ENCODE data around the gene AQP3.
A peak's percentile ranks its signal among the peaks of the same experiment; 100 is the strongest.
"Not testable (repeated sequence)": the region's sequence is repeated elsewhere in the genome, so short reads cannot be mapped to it uniquely, and the experiment has no call there.

The AQP3 gene

GRCh38 chr9:33446946-33447798, at the start of gene AQP3:
AQP3 (minus strand) TSS chr9:33447593; CDS start chr9:33447530, 63 bp downstream.
- DNase-seq = peak; percentile 77 to 83

GRCh38 chr9:33493819-33494218, 46.4 kb upstream of the AQP3 start:
- DNase-seq = not testable (repeated sequence)

GRCh38 chr9:33489066-33489465, 41.7 kb upstream of the AQP3 start:
- DNase-seq = no peak

GRCh38 chr9:33485312-33485711, 37.9 kb upstream of the AQP3 start:
- DNase-seq = not testable (repeated sequence)

GRCh38 chr9:33480976-33481375, 33.6 kb upstream of the AQP3 start:
- no peak for DNase-seq

- no peak for DNase-seq
Observed at GRCh38 chr9:33480106-33480505, 32.7 kb upstream of the AQP3 start.

- DNase-seq = no peak
Observed at GRCh38 chr9:33476503-33476902, 29.1 kb upstream of the AQP3 start.

GRCh38 chr9:33475357-33475756, 28.0 kb upstream of the AQP3 start:
- no peak for DNase-seq

- DNase-seq = peak; percentile 98 to 99
Observed at GRCh38 chr9:33473643-33474352, 26.4 kb upstream of the AQP3 start, which contains the start of gene NOL6. NOL6 (minus strand) TSS chr9:33473924; CDS start chr9:33473842, 82 bp downstream.

- no peak for DNase-seq
Observed at GRCh38 chr9:33472881-33473615, 25.7 kb upstream of the AQP3 start.

GRCh38 chr9:33472171-33472880, 24.9 kb upstream of the AQP3 start:
- no peak for DNase-seq

GRCh38 chr9:33471361-33471760, 24.0 kb upstream of the AQP3 start:
- DNase-seq = no peak

GRCh38 chr9:33469891-33470290, 22.5 kb upstream of the AQP3 start:
- no peak for DNase-seq

- DNase-seq = no peak
Observed at GRCh38 chr9:33468797-33469621, 21.6 kb upstream of the AQP3 start.

- DNase-seq = no peak
Observed at GRCh38 chr9:33468215-33468730, 20.9 kb upstream of the AQP3 start.

- no peak for DNase-seq
Observed at GRCh38 chr9:33467526-33467925, 20.1 kb upstream of the AQP3 start.

GRCh38 chr9:33466565-33467495, 19.4 kb upstream of the AQP3 start:
- peak; percentile 54 to 75 for DNase-seq

- DNase-seq = no peak
Observed at GRCh38 chr9:33465596-33466564, 18.5 kb upstream of the AQP3 start.

GRCh38 chr9:33465096-33465495, 17.7 kb upstream of the AQP3 start:
- DNase-seq = no peak

Data from CD4-positive, alpha-beta T cell treated with Interleukin-1 beta for 1 hour (primary cell).